GM19463 (cell line): ENCODE data around the gene ARNT2.

Source experiments
- ATAC-seq: cut with Tn5 transposase; IDR thresholded peaks from one replicate; pipeline ENCODE4 v1.9.1; 2021; ENCODE audit warnings: mild to moderate bottlenecking, moderate library complexity; ENCODE audit not compliant: unreplicated experiment

ARNT2 gene

DNA sequence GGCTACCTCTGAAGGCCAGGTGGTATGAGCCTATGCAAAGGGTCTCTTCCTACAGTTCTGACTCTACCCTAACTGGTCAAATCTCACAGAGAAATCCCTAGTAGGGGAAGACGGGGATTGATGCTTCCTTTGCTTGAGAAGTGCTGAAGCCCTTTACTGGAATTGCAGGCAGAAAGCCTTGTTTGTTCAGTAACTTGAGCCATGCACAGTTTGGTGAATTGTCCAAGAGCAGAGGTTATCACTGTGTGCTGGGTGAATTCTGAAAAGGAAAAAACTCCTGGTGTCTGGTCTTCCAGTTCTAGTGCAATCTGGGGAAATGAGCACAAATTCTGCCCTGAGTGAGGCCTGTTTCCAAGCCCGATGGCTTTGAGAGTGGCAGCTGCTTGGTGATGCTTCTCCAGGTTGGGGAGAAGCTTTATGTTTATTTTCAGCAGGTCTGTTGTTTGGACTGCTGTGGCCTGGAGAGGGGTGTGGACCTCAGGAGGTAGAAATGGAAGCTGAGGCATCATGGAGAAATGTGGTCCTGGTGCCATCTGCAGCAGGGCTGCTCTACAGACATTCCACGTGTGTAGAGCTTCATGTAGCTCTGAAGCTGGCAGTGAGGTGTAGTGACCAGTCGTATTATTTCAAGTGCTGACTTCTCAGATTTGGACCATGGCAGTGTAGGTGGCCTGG is 60.9 kb downstream of the ARNT2 start:
- ATAC-seq, result no peak

DNA sequence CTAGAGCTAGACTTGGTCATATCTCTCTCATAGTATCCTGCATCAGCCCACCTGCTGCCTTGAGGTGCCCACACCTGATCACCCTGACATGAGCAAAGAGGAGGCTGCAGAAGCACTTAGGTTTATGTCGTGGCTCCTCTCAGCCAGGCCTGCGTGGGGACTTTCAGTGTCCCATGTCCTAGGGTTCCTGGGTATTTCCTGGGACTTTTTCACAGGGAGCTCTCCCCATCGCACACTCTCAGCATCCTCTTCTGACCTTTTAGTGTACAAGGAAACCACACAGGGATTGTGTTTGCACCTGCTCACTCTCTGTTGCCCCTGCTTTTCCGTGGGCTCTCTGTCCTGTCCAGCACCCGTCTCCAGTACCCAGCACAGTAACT is 61.4 kb downstream of the ARNT2 start:
- no peak for ATAC-seq

DNA sequence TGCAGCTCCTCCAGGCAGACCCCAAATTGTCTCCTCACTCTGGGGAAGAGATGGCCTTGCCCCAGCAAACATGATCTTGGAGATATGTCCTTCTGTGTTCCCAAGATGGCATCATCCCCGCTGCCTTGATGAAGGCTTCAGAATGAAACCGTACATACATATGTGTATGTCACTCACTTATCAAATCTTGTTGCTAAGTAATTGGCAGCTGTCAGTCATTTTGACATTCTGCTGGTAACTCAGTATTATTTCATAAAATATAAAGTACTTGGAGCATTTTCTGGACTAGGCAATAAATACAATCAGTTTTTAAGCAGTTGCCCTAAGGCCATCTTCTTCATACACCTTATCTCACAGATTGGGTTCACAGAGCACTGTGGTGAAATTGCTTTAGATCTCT is 62.4 kb downstream of the ARNT2 start:
- ATAC-seq, result no peak

DNA sequence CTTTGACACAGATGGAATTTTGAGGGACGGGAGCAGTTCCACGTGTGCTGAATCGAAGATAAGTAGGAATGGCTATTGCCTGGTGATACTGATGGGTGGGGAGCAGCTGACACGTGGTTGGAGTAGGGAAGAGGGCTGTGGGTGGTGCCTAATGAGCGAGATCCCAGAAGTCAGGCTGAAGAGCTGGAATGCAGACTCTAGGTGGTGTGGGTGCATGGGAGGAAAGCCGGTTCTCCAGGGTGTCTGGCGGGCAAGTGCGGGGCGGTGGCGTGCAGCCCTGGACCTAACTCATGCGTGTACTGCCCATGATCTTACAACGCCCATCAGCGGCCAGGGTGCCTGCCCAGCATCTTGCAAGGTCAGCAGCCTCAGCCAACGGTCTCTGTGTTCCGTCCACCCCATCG is 63.1 kb downstream of the ARNT2 start:
- ATAC-seq, result no peak

DNA sequence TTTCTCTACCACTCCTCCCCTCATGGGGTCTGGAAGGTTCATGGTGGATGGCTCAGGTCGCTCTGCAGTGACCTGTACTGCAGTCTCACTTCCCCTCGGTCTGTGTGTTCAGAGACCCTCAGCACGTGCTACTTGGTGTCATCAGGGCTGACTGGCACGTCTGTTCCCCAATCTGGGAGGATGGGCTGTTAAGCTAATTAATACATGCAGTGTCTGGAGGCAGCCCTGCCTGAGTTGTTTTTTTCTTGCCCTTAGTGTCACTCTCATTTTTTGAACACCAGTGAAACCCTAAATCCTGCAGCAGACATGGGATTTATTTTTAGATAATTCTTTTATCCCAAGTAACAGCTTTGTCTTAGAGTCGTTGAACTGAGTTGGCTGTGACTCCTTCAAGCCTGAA is 64.6 kb downstream of the ARNT2 start:
- no peak for ATAC-seq

DNA sequence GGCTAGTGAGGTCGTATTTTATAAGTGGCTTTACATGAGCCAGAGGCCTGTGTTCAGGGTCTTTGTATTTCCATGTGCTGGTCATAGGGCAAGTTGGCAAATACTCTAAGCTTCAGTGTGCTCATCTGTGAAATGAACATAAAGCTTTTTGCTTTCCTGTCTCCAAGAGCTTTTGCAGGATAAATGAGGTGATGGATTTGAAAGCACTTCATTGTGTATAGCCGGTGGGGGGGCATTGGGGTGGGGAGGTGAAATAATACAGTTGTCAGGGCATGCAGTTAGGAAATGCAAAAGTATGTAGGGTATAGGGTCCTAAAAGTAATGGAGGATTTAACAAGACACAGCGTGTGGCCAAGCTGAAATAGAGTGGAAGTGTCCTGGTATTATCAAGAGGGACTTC is 67.7 kb downstream of the ARNT2 start:
- ATAC-seq, result no peak

DNA sequence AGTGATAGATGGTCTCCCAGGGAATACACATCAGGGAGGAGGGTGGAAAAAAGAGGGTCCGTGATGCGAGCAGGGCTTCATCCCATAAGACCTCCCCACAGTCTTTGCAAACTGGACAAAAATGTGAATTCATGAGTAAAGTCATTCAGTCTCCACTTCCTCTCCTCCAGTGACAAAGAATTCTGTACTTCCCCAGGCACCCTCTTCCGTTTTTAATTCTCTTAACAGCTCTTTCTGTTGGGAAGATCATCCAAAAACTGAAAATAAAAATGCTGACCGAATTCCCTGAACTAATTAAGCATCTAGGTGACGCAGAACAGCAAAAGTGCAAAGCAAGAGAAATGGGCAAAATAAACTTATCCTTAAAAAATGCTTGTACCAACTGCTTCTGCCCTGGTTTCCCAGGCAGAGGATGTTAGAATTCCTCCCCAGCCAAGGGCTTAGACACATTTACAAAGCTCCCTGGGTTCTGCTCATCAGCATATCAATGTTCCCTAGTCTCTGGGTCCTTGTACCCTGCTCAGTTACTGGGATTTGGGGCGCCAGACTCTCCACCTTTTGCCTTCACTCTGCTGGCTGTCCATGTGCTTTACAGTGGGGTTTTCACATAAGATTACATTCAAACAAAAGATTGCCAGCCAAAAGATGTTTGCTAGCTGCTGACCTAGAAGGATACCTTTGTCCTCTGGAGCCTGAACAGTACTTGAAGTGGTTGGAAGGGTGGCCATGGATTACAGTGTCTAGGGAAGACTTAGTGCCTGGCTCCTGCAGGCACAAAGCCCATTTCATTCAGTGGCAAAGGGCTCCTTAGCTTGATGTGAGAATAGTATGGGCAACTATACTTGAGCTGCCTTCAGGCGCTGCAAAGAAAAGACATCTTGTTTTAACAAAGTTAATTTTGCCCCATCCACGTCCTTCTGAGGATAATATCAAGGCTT is 69.4 kb downstream of the ARNT2 start:
- no peak for ATAC-seq

DNA sequence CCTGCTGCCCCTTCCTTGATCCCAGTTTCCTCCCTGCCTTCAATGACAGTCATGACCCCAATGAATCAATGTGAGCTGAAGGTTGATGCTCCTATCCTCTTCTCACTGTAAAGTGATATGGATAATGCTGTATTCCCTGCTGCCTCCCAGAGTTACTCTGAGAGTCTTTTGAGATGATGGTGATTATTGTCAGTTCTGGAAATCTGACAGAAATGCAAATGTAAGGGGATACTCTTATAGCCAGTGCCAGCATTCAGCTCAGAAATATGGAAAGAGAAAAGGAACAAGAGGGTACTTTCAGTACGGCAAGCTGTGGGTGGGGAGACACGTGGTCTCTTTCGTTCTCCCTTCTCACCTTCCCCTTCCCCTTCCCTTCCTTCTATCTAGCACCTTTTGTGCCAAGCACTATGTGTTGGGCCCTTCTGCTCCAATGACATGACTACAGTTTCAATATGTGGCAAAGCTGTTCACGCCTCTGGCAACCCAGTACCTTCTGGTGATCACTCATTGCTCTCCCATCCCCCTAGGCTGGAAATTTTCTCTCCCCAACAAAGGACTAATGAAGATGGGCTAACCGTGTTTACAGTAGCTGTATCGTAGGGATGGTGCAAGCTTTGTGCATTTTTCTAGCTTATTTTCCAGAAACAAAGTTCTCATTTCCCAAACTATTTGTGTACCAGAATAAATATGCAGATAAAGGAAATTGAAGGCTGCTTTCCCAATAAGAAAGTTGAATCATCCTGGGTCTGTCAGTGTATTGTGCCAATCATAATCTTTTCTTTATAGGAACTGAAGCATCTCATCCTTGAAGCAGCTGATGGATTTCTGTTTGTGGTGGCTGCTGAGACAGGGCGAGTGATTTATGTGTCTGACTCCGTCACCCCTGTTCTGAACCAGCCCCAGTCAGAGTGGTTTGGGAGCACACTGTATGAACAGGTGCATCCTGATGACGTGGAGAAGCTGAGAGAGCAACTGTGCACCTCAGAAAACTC is 70.3 kb downstream of the ARNT2 start:
- ATAC-seq, result no peak

DNA sequence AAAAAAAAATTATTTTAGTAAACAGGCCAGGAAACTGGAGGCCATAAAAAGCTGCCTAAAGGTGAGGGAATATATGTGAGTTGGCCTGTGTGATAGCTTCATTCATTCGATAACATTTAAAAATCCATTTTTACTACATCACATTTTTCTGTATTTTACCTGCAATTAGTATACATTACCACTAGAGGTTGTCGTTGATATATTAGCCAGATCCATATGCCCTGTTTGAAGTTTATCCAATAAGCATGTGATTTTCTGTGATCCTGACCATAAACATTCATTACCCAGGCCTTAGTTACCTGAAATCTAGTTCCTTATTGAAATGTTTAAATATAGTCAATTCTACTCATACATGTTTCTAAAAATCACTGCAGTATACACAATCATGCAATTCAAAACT is 71.4 kb downstream of the ARNT2 start:
- ATAC-seq, result no peak

DNA sequence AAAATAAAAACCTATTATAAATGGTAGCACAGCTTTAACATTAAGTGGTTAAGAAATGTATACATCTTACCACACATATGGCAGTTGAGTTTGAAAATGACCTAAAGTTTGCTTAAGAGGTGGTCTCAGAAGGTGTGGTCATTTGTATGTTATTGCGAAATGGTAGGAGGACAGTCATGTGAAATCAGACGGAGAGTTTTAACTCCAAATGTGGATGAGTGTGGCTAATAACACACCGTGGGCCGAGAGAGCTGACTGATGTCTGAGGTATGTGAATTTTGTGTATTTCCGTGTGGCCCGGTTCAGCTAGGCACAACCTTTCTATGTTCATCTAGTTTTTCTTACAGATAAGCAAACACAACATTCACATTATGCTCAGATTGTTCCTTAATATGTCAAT is 71.9 kb downstream of the ARNT2 start:
- no peak for ATAC-seq

DNA sequence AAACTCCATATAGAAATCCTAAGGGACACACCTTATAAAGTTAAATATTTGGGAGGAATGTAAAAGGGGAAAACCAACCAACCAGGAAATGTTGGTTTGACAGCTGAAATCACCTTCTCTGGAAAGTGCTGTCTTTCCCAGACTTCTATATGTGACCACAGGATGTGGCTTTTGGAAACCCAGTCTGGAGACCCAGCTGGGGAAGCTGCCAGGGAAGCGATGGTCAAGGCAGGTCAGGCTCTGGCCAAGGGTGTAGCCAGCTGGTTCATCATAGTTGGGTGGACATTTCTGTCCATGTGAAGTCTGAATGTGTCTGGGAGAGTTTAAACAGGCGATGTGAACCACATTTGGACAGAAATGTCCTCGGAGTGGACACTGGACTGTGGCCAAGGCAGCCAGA is 73.9 kb downstream of the ARNT2 start:
- no peak for ATAC-seq

DNA sequence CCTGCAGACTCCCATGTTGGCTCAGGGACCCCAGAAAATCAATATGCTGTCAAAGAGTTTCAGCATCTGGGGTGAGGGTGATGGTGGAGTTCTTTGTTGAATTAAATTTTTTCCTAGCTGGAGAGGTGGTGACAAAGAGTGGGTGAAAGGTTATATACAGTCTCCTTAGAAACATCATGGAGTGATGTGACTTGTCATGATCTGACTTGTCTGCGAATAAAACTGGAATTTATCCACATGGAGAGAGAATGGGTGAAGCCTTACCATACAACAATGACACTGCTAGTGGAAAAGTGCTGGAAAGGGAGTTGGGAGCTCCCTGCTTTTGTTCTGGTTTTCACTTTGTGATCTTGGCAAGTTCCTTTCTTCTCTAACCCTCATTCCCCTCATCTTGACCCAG is 75.0 kb downstream of the ARNT2 start:
- no peak for ATAC-seq

DNA sequence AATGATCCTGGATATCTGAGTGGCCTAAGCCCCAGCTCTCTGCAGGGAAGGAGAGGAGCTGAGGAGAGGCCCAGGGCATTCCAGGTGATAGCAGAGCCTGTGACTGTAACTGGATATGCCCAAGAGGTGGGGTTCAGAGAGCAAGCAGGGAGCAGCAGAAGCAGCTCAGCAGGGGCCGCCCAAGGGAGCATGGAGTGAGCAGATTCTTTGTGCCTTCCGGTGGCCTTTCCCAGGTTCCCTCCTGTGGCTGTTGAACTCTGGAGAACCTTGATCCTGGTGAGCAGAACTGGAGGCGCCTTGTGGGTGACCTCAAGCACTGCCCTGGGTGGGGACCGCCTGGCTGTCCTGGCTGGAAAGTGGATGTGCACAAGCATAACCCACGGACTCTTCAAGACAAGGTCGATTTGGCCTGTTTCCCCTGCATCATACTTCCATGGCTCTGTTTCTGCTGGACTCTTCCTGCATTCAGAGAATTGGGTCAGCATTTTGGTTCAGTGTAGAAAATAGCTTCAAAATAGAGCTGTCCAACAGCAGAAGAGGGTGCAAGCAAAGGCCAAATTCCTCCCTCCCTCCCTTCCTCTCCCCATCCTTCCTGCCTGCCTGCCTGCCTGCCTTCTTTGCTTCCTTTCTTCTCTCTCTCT is 76.1 kb downstream of the ARNT2 start:
- no peak for ATAC-seq

DNA sequence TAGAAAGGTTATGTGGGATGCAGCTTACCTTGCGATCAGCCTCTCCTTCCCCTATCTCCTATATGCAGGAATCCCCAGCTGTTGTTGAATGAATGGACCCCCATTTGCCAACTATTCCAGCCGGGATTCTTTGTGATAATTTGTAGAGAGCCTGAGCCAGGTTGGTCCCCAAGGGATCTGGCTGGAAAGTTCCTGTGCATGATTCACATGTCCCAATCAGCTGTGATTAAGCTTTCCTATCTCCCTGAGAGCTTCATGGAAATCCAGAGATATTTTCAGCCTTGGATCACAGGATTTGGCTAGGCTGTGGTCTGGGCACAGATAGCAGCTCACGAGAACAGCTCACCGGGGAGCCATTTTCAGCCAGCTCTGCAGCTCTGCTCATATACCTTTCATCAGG is 76.7 kb downstream of the ARNT2 start:
- no peak for ATAC-seq

DNA sequence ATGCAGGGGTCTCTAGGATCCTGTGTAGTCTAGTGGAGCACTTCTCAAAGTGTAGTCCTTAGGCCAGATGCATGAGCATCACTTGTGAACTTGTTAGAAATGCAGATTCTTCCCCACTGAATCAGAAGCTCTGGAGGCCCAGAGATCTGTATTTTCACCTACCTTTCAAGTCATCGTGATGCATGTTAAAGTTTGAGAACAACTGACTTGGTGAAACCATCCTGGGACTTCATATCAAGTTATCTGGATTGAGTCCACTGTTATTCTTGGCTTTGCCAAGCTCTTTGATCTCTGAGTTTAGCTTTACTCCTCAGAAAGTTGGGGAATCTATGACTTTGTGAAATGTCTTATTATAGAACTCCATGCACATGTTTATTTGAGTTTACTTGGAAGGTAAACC is 78.5 kb downstream of the ARNT2 start:
- no peak for ATAC-seq

DNA sequence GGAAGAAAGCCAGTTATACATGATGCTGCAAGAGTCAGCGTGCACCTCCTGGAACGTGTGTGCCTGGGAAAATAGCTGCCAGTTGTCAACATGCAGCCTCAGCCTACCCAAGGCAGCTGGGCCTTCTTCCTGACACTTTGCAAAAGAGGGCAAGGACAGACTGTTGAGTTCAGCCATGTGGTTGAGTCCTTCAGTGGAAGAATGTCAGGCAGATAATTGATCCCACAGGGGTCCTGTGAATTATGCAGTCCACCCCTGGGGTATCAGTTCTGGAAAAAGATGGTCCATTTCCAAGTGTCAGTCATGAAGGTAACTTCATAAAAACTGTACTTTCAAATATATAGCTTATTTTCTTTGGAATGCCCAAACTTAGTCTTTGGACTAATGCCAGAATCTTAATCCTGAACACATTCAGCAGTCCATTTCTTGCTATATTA is 79.6 kb downstream of the ARNT2 start:
- ATAC-seq, result no peak

DNA sequence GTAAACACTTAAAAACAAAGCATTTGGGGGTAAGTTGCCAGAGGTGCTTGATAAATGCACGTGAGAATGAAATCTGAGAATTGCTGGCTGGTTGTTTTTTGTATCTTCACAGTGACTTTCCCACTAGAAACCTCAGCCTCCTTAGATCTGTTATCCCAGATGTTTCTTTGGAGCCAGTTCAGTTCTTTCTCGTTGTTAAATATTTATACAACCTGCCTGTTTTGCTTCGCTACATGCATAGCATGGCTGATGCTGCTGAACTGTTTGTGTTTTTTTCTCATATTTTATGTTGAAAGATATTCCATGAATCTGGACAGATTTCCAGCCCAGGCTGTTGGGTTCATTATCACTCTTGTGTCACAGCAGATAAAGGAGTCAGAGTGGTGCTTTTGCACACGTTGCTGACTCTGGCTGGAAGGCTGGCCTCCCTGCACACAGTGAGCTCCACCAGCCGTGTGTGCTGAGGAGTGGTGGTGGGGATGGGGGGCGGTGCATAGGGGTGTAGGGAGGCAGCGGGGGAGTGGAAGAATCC is 80.2 kb downstream of the ARNT2 start:
- no peak for ATAC-seq

DNA sequence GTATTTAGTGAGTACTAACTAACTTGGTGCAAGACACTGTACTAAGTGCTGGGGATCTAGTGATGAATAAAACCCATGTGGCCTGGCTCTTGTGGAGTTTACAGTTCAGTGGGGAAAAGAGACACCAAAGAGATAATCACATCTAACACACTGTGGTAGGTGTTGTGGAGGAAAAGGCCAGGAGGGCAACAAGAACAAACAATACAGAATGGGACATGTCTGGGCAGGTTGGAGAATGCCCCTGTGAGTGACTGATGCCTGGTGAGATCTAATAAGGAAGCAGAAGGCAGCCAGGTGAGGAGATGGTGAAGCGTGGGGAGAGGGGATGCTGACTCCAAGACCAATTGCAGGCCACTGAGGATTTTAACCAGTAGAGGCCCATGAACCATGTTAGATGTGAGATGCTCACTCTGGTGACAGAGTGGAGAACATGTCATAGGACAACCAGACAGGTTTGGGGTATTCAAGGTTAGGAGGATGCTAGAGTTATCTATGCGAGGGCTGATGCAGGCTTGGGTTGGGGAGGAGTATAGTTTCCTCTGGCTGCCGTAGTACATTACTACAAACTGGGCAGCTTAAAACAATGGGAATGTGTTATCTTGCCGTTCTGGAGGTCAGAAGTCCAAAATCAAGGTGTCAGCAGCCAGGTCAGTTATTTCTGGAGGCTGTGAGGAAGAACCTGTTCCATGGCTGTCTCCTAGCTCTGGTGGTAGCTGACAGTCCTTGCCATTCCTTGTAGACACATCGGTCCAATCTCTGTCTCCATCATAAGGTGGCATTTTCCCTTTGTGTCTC is 81.4 kb downstream of the ARNT2 start:
- ATAC-seq, result no peak

DNA sequence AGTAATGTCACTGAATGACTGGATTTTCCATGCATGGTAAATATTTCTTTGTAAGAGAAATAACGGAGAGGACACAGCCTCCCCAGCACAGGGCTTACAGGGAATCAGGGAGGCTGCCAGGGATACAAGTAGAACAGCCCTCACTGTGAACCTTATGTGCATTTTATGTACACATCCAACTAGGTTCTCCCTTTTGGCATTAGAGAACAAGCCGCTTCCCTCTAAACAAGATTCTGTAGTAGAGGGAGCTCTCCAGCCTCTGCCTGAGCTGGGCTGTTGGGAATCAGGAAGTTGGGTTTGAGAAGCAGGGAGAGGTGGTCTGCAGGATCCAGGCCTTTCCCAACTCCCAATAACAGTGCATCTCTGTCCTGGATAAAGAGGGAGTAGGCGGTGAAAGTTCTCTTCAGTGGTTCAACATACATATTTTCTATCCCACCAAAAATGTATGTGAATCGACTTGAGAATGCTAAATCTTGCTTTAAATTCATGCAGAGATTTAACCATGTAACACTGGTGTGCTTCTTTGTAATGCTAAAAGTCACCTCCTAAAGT is 83.7 kb downstream of the ARNT2 start:
- ATAC-seq, result no peak
